SK-N-SH (cell line): ENCODE results near the gene BTN3A1. TPM values are rescaled to one million over a fixed set of nuclear protein-coding genes. Genes with fewer than 3 reads are reported as not detected.

Source experiments
- CTCF ChIA-PET: fragments of 300-600, 350-600 bp; formaldehyde crosslinking; extraction: SDS; loops from one replicate; lab custom pipeline; 2021; lab: Yijun Ruan, JAX
- POLR2A ChIA-PET: fragments of 350-600 bp; sonication (Branson Sonifier 250); formaldehyde crosslinking; extraction: SDS; loops from one replicate; lab custom pipeline; 2020; ENCODE audit warnings: antibody characterized with exemption, inconsistent platforms; lab: Yijun Ruan, JAX
- DNase-seq: peaks from one replicate; pipeline ENCODE4 v3.0.0; 2012
- H2AFZ ChIP-seq: fragments of 200-600 bp; sonication (generic); 2 replicates; pipeline ENCODE4 v1.8.1; 2016; ENCODE audit warnings: antibody characterized with exemption, mild to moderate bottlenecking, low read depth
- H3F3A ChIP-seq: fragments of 200-600 bp; sonication (generic); replicated peaks from 2 replicates; pipeline ENCODE3; 2016; ENCODE audit warnings: antibody characterized with exemption, mild to moderate bottlenecking; ENCODE audit not compliant: insufficient read depth
- H3K27ac ChIP-seq, 2 experiments: fragments of 200-500 bp in 1 of 2; fragments of 200-600 bp in 1 of 2; sonication (Bioruptor generic) in 1 of 2; sonication (generic), shearing (Covaris generic) in 1 of 2; 2 replicates each; pipeline versions ENCODE4 v1.5.1 to v1.6.1; 2014 to 2016; ENCODE audit warnings: low read depth in 2 of 2, inconsistent platforms in 1 of 2, low read length in 1 of 2, mild to moderate bottlenecking in 1 of 2, mixed read lengths in 1 of 2
- H3K27me3 ChIP-seq: fragments of 200-600 bp; sonication (generic), shearing (Covaris generic); 2 replicates; pipeline ENCODE4 v1.6.1; 2016; ENCODE audit warnings: mixed run types; ENCODE audit not compliant: insufficient read depth
- H3K36me3 ChIP-seq, 2 experiments: fragments of 200-500 bp in 1 of 2; fragments of 200-600 bp in 1 of 2; sonication (Bioruptor generic) in 1 of 2; sonication (generic) in 1 of 2; replicated peaks in 1 of 2; 2 replicates each; pipeline versions ENCODE3 to v1.5.1; 2014 to 2016; ENCODE audit warnings: low read length in 1 of 2, mild to moderate bottlenecking in 1 of 2; ENCODE audit not compliant: insufficient read depth in 2 of 2, control insufficient read depth in 1 of 2
- H3K4me1 ChIP-seq, 2 experiments: fragments of 200-500 bp in 1 of 2; fragments of 200-600 bp in 1 of 2; sonication (Bioruptor generic) in 1 of 2; sonication (generic), shearing (Covaris generic) in 1 of 2; 2 replicates each; pipeline versions ENCODE4 v1.5.1 to v1.6.1; 2014 to 2016; ENCODE audit warnings: low read depth in 1 of 2, low read length in 1 of 2, mixed run types in 1 of 2; ENCODE audit not compliant: insufficient read depth in 2 of 2, control insufficient read depth in 1 of 2
- H3K4me2 ChIP-seq: fragments of 200-600 bp; sonication (generic), shearing (Covaris generic); 2 replicates; pipeline ENCODE4 v1.6.1; 2017; ENCODE audit warnings: mixed run types
- H3K4me3 ChIP-seq, 2 experiments: fragments of 200-500 bp in 1 of 2; fragments of 200-600 bp in 1 of 2; sonication (Bioruptor generic) in 1 of 2; sonication (generic), shearing (Covaris generic) in 1 of 2; 2 replicates each; pipeline versions ENCODE4 v1.5.1 to v1.8.1; 2014 to 2016; ENCODE audit warnings: low read depth in 2 of 2, inconsistent platforms in 1 of 2, low read length in 1 of 2, mild to moderate bottlenecking in 1 of 2, mixed read lengths in 1 of 2, moderate library complexity in 1 of 2
- H3K79me2 ChIP-seq: fragments of 200-600 bp; sonication (generic); 2 replicates; pipeline ENCODE4 v1.8.1; 2017; ENCODE audit warnings: mild to moderate bottlenecking; ENCODE audit not compliant: insufficient read depth
- H3K9ac ChIP-seq: fragments of 200-600 bp; sonication (generic); 2 replicates; pipeline ENCODE4 v1.6.1; 2017; ENCODE audit warnings: mixed run types
- H3K9me2 ChIP-seq: fragments of 200-600 bp; sonication (generic); 2 replicates; pipeline ENCODE4 v1.6.1; 2017; ENCODE audit warnings: mixed run types
- H3K9me3 ChIP-seq: fragments of 200-600 bp; sonication (generic); 2 replicates; pipeline ENCODE4 v1.6.1; 2017; ENCODE audit warnings: mixed run types, mild to moderate bottlenecking, moderate library complexity
- H4K20me1 ChIP-seq: fragments of 200-600 bp; sonication (generic); 2 replicates; pipeline ENCODE4 v1.6.1; 2017; ENCODE audit warnings: mild to moderate bottlenecking, mixed run types; ENCODE audit not compliant: insufficient read depth
- CHD2 ChIP-seq: fragments of 150-350 bp; IDR thresholded peaks from 2 replicates; pipeline ENCODE4 v1.6.1; 2018; ENCODE audit warnings: low read length; ENCODE audit not compliant: partially characterized antibody
- CTCF ChIP-seq: fragments of 200-600 bp; sonication (generic); IDR thresholded peaks from 2 replicates; pipeline ENCODE4 v1.6.1; 2017; ENCODE audit warnings: antibody characterized with exemption, mild to moderate bottlenecking, moderate library complexity
- ELF1 ChIP-seq: IDR thresholded peaks from 2 replicates; pipeline ENCODE4 v1.4.0; 2012
- EP300 ChIP-seq, 2 experiments: IDR thresholded peaks; 2 replicates each; pipeline versions ENCODE4 v1.4.0 to v1.6.1; 2012; ENCODE audit warnings: borderline replicate concordance in 1 of 2, low read depth in 1 of 2, low read length in 1 of 2
- EZH2phosphoT487 ChIP-seq: fragments of 200-600 bp; sonication (generic); IDR thresholded peaks from 2 replicates; pipeline ENCODE4 v1.6.1; 2017; ENCODE audit warnings: low read depth, mixed run types, mild to moderate bottlenecking, antibody characterized with exemption, moderate library complexity, borderline replicate concordance
- FOSL2 ChIP-seq: IDR thresholded peaks from 2 replicates; pipeline ENCODE4 v1.4.0; 2012; ENCODE audit warnings: low read depth, mild to moderate bottlenecking, moderate library complexity, borderline replicate concordance
- GABPA ChIP-seq: IDR thresholded peaks from 2 replicates; pipeline ENCODE4 v1.4.0; 2012; ENCODE audit warnings: low read depth, mild to moderate bottlenecking
- GATA2 ChIP-seq: sonication (generic); formaldehyde crosslinking; IDR thresholded peaks from 2 replicates; pipeline ENCODE4 v1.5.0; 2020; ENCODE audit warnings: mild to moderate bottlenecking, missing genetic modification reagents
- IRF3 ChIP-seq: fragments of 150-350 bp; IDR thresholded peaks from 2 replicates; pipeline ENCODE4 v1.6.1; 2016; ENCODE audit warnings: mild to moderate bottlenecking, low read depth, low read length
- JUND ChIP-seq: IDR thresholded peaks from 2 replicates; pipeline ENCODE4 v1.4.0; 2012
- MEF2A ChIP-seq: IDR thresholded peaks from 2 replicates; pipeline ENCODE4 v1.4.0; 2012; ENCODE audit warnings: low read depth, borderline replicate concordance
- PBX3 ChIP-seq: IDR thresholded peaks from 2 replicates; pipeline ENCODE4; 2012
- POLR2AphosphoS5 ChIP-seq: IDR thresholded peaks from 2 replicates; pipeline ENCODE4 v1.6.1; 2012; ENCODE audit warnings: low read depth, low read length
- RCOR1 ChIP-seq: fragments of 150-350 bp; IDR thresholded peaks from 2 replicates; pipeline ENCODE4 v1.6.1; 2017; ENCODE audit warnings: antibody characterized with exemption, low read length
- REST ChIP-seq: IDR thresholded peaks from 2 replicates; pipeline ENCODE4 v1.6.1; 2012; ENCODE audit warnings: mild to moderate bottlenecking, low read depth, low read length, moderate library complexity
- SIN3A ChIP-seq: IDR thresholded peaks from 2 replicates; pipeline ENCODE4 v1.6.1; 2012; ENCODE audit warnings: low read depth, mild to moderate bottlenecking, low read length, moderate library complexity, borderline replicate concordance
- TEAD4 ChIP-seq: IDR thresholded peaks from 2 replicates; pipeline ENCODE4 v1.4.0; 2012; ENCODE audit warnings: mild to moderate bottlenecking, borderline replicate concordance; ENCODE audit not compliant: insufficient read depth
- USF1 ChIP-seq: IDR thresholded peaks from 2 replicates; pipeline ENCODE4 v1.4.0; 2012; ENCODE audit warnings: low read depth, borderline replicate concordance
- USF2 ChIP-seq: fragments of 150-350 bp; IDR thresholded peaks from 2 replicates; pipeline ENCODE4 v1.6.1; 2017; ENCODE audit warnings: antibody characterized with exemption, low read length, low read depth, borderline replicate concordance
- ZBTB33 ChIP-seq: IDR thresholded peaks from 2 replicates; pipeline ENCODE4 v1.4.0; 2012; ENCODE audit warnings: low read depth, borderline replicate concordance
- WGBS: methylation state at CpG from one replicate; pipeline ENCODE4 v1.1.6; 2017; ENCODE audit warnings: low lambda C conversion rate; 5-methylcytosine and 5-hydroxymethylcytosine counted together
- polyA plus RNA-seq, 3 experiments: library from polyadenylated mRNA; depleted of rRNA; stranded (reverse); fragments of >200 nt; gene quantifications; 2 replicates each; pipeline ENCODE4 v1.2.3, GENCODE V29; 2012

BTN3A1 gene
- polyA plus RNA-seq (2012; rRNA removed) = 14.2 and 17.6 TPM in 2 replicates
- polyA plus RNA-seq (2012; cell fraction: cytosol; rRNA removed) = 11.9 and 13.4 TPM in 2 replicates
- polyA plus RNA-seq (2012; cell fraction: nucleus; rRNA removed) = 45.8 and 55.5 TPM in 2 replicates

- Histone ChIP-seq H3K4me1 (peaks cover 0 to 6% of the 10 kb centered on the region in 2 experiments; a peak in 1 of 4 replicates), H3K4me2 (peak within 1 kb of the TSS; percentile 71), H3K36me3 (peaks cover 0 to 2% of the 10 kb centered on the region in 2 experiments), H3K27me3 (no peaks in the 10 kb centered on the region), H3K4me3 (peak within 1 kb of the TSS; percentile 58 to 72), H3F3A (no peaks in the 10 kb centered on the region), H3K27ac (peak within 1 kb of the TSS; percentile 88 to 90), H4K20me1 (no peaks in the 10 kb centered on the region), H2AFZ (peak within 1 kb of the TSS; percentile 78), H3K9me3 (no peaks in the 10 kb centered on the region), H3K9ac (peak within 1 kb of the TSS; percentile 71), H3K9me2 (no peaks in the 10 kb centered on the region), H3K79me2 (no peaks in the 10 kb centered on the region)
- POLR2A ChIA-PET = no interaction called here
- 2% methylated on average over 9 of the region's 9 CpGs for WGBS
- peak; percentile 74 for DNase-seq
- CTCF ChIA-PET = no interaction called here
- TF ChIP-seq FOSL2 = no peak
- TF ChIP-seq REST = no peak
- no peak for TF ChIP-seq USF1
- TF ChIP-seq GATA2 (CRISPR knock-in tag) = no peak
- no peak for TF ChIP-seq IRF3
- TF ChIP-seq TEAD4 = no peak
- no peak for TF ChIP-seq ZBTB33
- no peak for TF ChIP-seq EP300 (IDR thresholded peaks at IDR 0.05; ENCODE audit: borderline replicate concordance in 1 of 2, low read depth in 1 of 2, low read length in 1 of 2)
- no peak for TF ChIP-seq EZH2phosphoT487
- no peak for TF ChIP-seq MEF2A
- no peak for TF ChIP-seq CTCF
- TF ChIP-seq ELF1 = no peak
- TF ChIP-seq CHD2 = no peak
- no peak for TF ChIP-seq PBX3
- no peak; the same call in 1 of the 2 replicates for TF ChIP-seq POLR2AphosphoS5
- no peak for TF ChIP-seq JUND
- TF ChIP-seq RCOR1 = no peak
- TF ChIP-seq GABPA = no peak
- peak; percentile 62; the same call in 1 of the 2 replicates for TF ChIP-seq SIN3A
- TF ChIP-seq USF2 = no peak
These were observed at the start of gene BTN3A1 for GRCh38 chr6:26401987-26402658. BTN3A1 (plus strand) TSS chr6:26402275; CDS start chr6:26405564, 3,289 bp downstream.
